Smooth muscle cell (in vitro differentiated cells): ENCODE results near the gene ASTN2. TPM values are rescaled to one million over a fixed set of nuclear protein-coding genes. Genes with fewer than 3 reads are reported as not detected.

Source experiments
- DNase-seq: peaks from one replicate; lab custom pipeline; 2025; ENCODE audit not compliant: unreplicated experiment; lab: John Stamatoyannopoulos, UW
- H2AFZ ChIP-seq: fragments of 200-600 bp; sonication (generic); 2 replicates; pipeline ENCODE4 v1.6.0; 2016; ENCODE audit warnings: antibody characterized with exemption, low read depth, mild to moderate bottlenecking
- H3F3A ChIP-seq: fragments of 200-600 bp; sonication (generic); 2 replicates; pipeline ENCODE4 v1.6.0; 2017; ENCODE audit warnings: antibody characterized with exemption, low read depth
- H3K27ac ChIP-seq: fragments of 200-600 bp; sonication (generic); 2 replicates; pipeline ENCODE4 v1.5.1; 2016; ENCODE audit warnings: low read depth, mild to moderate bottlenecking
- H3K27me3 ChIP-seq: fragments of 200-600 bp; sonication (generic); 2 replicates; pipeline ENCODE4 v1.6.1; 2016; ENCODE audit warnings: low read depth, mild to moderate bottlenecking
- H3K36me3 ChIP-seq: fragments of 200-600 bp; sonication (generic); 2 replicates; pipeline ENCODE4 v1.5.1; 2016; ENCODE audit warnings: low read depth
- H3K4me1 ChIP-seq: fragments of 200-600 bp; sonication (generic); 2 replicates; pipeline ENCODE4 v1.5.1; 2016; ENCODE audit warnings: low read depth
- H3K4me2 ChIP-seq: fragments of 200-600 bp; sonication (generic); 2 replicates; pipeline ENCODE4 v1.6.0; 2016; ENCODE audit warnings: mild to moderate bottlenecking
- H3K4me3 ChIP-seq: fragments of 200-600 bp; sonication (generic); 2 replicates; pipeline ENCODE4 v1.5.1; 2016; ENCODE audit warnings: mild to moderate bottlenecking
- H3K79me2 ChIP-seq: fragments of 200-600 bp; sonication (generic); 2 replicates; pipeline ENCODE4 v1.6.0; 2016; ENCODE audit warnings: low read depth, mild to moderate bottlenecking
- H3K9ac ChIP-seq: fragments of 200-600 bp; sonication (generic); 2 replicates; pipeline ENCODE4 v1.6.0; 2016; ENCODE audit warnings: low read depth
- H3K9me3 ChIP-seq: fragments of 200-600 bp; sonication (generic); replicated peaks from 2 replicates; pipeline ENCODE4 v1.5.1; 2016; ENCODE audit warnings: low read depth
- H4K20me1 ChIP-seq: fragments of 200-600 bp; sonication (generic); 2 replicates; pipeline ENCODE4 v1.6.0; 2016; ENCODE audit warnings: low read depth
- CTCF ChIP-seq: fragments of 200-600 bp; sonication (generic); IDR thresholded peaks from 2 replicates; pipeline ENCODE4 v1.5.1; 2017; ENCODE audit warnings: borderline replicate concordance, mild to moderate bottlenecking, antibody characterized with exemption; ENCODE audit not compliant: insufficient read depth, poor library complexity, severe bottlenecking
- WGBS: methylation state at CpG from one replicate; pipeline ENCODE4 v1.1.7; 2016; ENCODE audit warnings: low lambda C conversion rate; 5-methylcytosine and 5-hydroxymethylcytosine counted together
- polyA plus RNA-seq: library from polyadenylated mRNA; unstranded; fragments of >200 nt; fragmentation: Nextera tagmentation; extraction: Ambion mirVana; gene quantifications from 2 replicates; pipeline ENCODE4 v1.2.1, GENCODE V29; 2016
- total RNA-seq: library from RNA; depleted of rRNA; stranded (reverse); fragments of >200 nt; gene quantifications from 2 replicates; pipeline ENCODE4 v1.2.3, GENCODE V29; 2014

The ASTN2 gene
- total and polyA plus RNA-seq, 2 experiments from 2014 or later, result 6.5 to 6.7 TPM

- Histone ChIP-seq H3K79me2 (no peaks in the 10 kb centered on the region), H3K9ac (no peak overlapping the region), H3K4me2 (no peak overlapping the region), H3K4me3 (no peak overlapping the region), H3K27me3 (no peaks in the 10 kb centered on the region), H2AFZ (no peak overlapping the region), H3K9me3 (no peaks in the 10 kb centered on the region), H3K36me3 (no peaks in the 10 kb centered on the region), H4K20me1 (no peaks in the 10 kb centered on the region), H3K27ac (no peak overlapping the region), H3F3A (no peaks in the 10 kb centered on the region), H3K4me1 (peaks cover 6% of the 10 kb centered on the region)
- no peak for TF ChIP-seq CTCF
- no peak for DNase-seq
- WGBS, result 92% methylated on average over 6 of the region's 6 CpGs
These were observed 326.1 kb downstream of the ASTN2 start for GRCh38 chr9:117088786-117089185.

GRCh38 chr9:117088140-117088539 lies 326.7 kb downstream of the ASTN2 start:
- Histone ChIP-seq H3K9me3 (no peaks in the 10 kb centered on the region), H3K36me3 (no peaks in the 10 kb centered on the region), H3K4me3 (no peak overlapping the region), H3K79me2 (no peaks in the 10 kb centered on the region), H3K27ac (no peak overlapping the region), H3K4me1 (peaks cover 8% of the 10 kb centered on the region), H3F3A (no peaks in the 10 kb centered on the region), H3K27me3 (no peaks in the 10 kb centered on the region), H3K4me2 (no peak overlapping the region), H2AFZ (no peak overlapping the region), H3K9ac (no peak overlapping the region), H4K20me1 (no peaks in the 10 kb centered on the region)
- no peak for DNase-seq
- TF ChIP-seq CTCF, result no peak
- WGBS, result 74% methylated on average over 4 of the region's 4 CpGs

- H3K4me3 ChIP-seq, result no peak overlapping the region
- no peaks in the 10 kb centered on the region for H4K20me1 ChIP-seq
- 63% methylated on average over 4 of the region's 4 CpGs for WGBS
- H3K9ac ChIP-seq, result no peak overlapping the region
- no peaks in the 10 kb centered on the region for H3K27me3 ChIP-seq
- no peak for TF ChIP-seq CTCF
- H3K9me3 ChIP-seq, result no peaks in the 10 kb centered on the region
- H3K4me2 ChIP-seq, result no peak overlapping the region
- H3K36me3 ChIP-seq, result no peaks in the 10 kb centered on the region
- H3K4me1 ChIP-seq, result peaks cover 8% of the 10 kb centered on the region
- DNase-seq, result no peak
- H3K27ac ChIP-seq, result no peak overlapping the region
- H2AFZ ChIP-seq, result no peak overlapping the region
- no peaks in the 10 kb centered on the region for H3F3A ChIP-seq
- no peaks in the 10 kb centered on the region for H3K79me2 ChIP-seq
These were observed 330.6 kb downstream of the ASTN2 start for GRCh38 chr9:117084221-117084620.

- Histone ChIP-seq H3K27ac (no peak overlapping the region), H3K9ac (no peak overlapping the region), H3K4me2 (no peak overlapping the region), H3K9me3 (no peaks in the 10 kb centered on the region), H4K20me1 (no peaks in the 10 kb centered on the region), H2AFZ (no peak overlapping the region), H3K36me3 (no peaks in the 10 kb centered on the region), H3K79me2 (no peaks in the 10 kb centered on the region), H3K4me3 (no peak overlapping the region), H3K27me3 (no peaks in the 10 kb centered on the region), H3K4me1 (peaks cover 8% of the 10 kb centered on the region), H3F3A (no peaks in the 10 kb centered on the region)
- no peak for TF ChIP-seq CTCF
- DNase-seq, result no peak
- WGBS, result 86% methylated on average over 8 of the region's 8 CpGs
These were observed 331.3 kb downstream of the ASTN2 start for GRCh38 chr9:117083559-117083958.
